ENCODE measurements around the gene HM13. TPM values are rescaled to one million over a fixed set of nuclear protein-coding genes. Genes with fewer than 3 reads are reported as not detected.
"Not testable (repeated sequence)": the region's sequence is repeated elsewhere in the genome, so short reads cannot be mapped to it uniquely, and the experiment has no call there.

The HM13 gene
- 283 and 338 TPM in 2 replicates for total RNA-seq (2014; rRNA removed; shearing (Covaris generic); ENCODE audit: low replicate concordance)

GRCh38 chr20:31514154-31515071, at the start of gene HM13:
Gene HM13, plus strand, starts transcription at chr20:31514442. Its CDS starts 110 bp downstream, at chr20:31514552.
- peak; percentile 94 for DNase-seq (ENCODE audit: low read depth)

GRCh38 chr20:31470946-31471345, 43.3 kb upstream of the HM13 start:
- DNase-seq (ENCODE audit: low read depth); in situ Hi-C loops (cut with HindIII; ENCODE audit: low pct_unique_long_range_greater_than_20kb, low sequenced_read_pairs): not testable (repeated sequence)

More at GRCh38 chr20:31514154-31515071, at the start of gene HM13:
- in situ Hi-C loops (cut with HindIII; ENCODE audit: low pct_unique_long_range_greater_than_20kb, low sequenced_read_pairs), result no loop called here

GRCh38 chr20:31472395-31473330, 41.6 kb upstream of the HM13 start:
- DNase-seq (ENCODE audit: low read depth), result no peak
- in situ Hi-C loops (cut with HindIII; ENCODE audit: low pct_unique_long_range_greater_than_20kb, low sequenced_read_pairs), result no loop called here

GRCh38 chr20:31473331-31474096, 40.7 kb upstream of the HM13 start:
- in situ Hi-C loops (cut with HindIII; ENCODE audit: low pct_unique_long_range_greater_than_20kb, low sequenced_read_pairs), result no loop called here
- no peak for DNase-seq (ENCODE audit: low read depth)

GRCh38 chr20:31474097-31474436, 40.2 kb upstream of the HM13 start:
- in situ Hi-C loops (cut with HindIII; ENCODE audit: low pct_unique_long_range_greater_than_20kb, low sequenced_read_pairs), result no loop called here
- DNase-seq (ENCODE audit: low read depth), result no peak

- in situ Hi-C loops (cut with HindIII; ENCODE audit: low pct_unique_long_range_greater_than_20kb, low sequenced_read_pairs), result no loop called here
Measured at GRCh38 chr20:31474758-31475427, 39.3 kb upstream of the HM13 start, which contains the start of the genes DEFB124 and REM1. Gene DEFB124, minus strand, starts transcription at chr20:31475127. Its CDS starts 2,114 bp downstream, at chr20:31473013. Gene REM1, plus strand, starts transcription at chr20:31475288. Its CDS starts 1,158 bp downstream, at chr20:31476446.

GRCh38 chr20:31475472-31476293, 38.6 kb upstream of the HM13 start:
- no peak for DNase-seq (ENCODE audit: low read depth)
- in situ Hi-C loops (cut with HindIII; ENCODE audit: low pct_unique_long_range_greater_than_20kb, low sequenced_read_pairs), result no loop called here

More at GRCh38 chr20:31474758-31475427, 39.3 kb upstream of the HM13 start, which contains the start of the genes DEFB124 and REM1:
- no peak for DNase-seq (ENCODE audit: low read depth)

GRCh38 chr20:31476294-31476585, 38.0 kb upstream of the HM13 start:
- in situ Hi-C loops (cut with HindIII; ENCODE audit: low pct_unique_long_range_greater_than_20kb, low sequenced_read_pairs), result no loop called here
- no peak for DNase-seq (ENCODE audit: low read depth)

GRCh38 chr20:31476643-31477215, 37.5 kb upstream of the HM13 start:
- in situ Hi-C loops (cut with HindIII; ENCODE audit: low pct_unique_long_range_greater_than_20kb, low sequenced_read_pairs), result no loop called here
- DNase-seq (ENCODE audit: low read depth), result no peak

- in situ Hi-C loops (cut with HindIII; ENCODE audit: low pct_unique_long_range_greater_than_20kb, low sequenced_read_pairs), result no loop called here
- DNase-seq (ENCODE audit: low read depth), result no peak
Measured at GRCh38 chr20:31484001-31484400, 30.2 kb upstream of the HM13 start.

- no peak for DNase-seq (ENCODE audit: low read depth)
- in situ Hi-C loops (cut with HindIII; ENCODE audit: low pct_unique_long_range_greater_than_20kb, low sequenced_read_pairs), result no loop called here
Measured at GRCh38 chr20:31485450-31486339, 28.5 kb upstream of the HM13 start.

GRCh38 chr20:31488115-31488514, 26.1 kb upstream of the HM13 start:
- in situ Hi-C loops (cut with HindIII; ENCODE audit: low pct_unique_long_range_greater_than_20kb, low sequenced_read_pairs), result no loop called here
- no peak for DNase-seq (ENCODE audit: low read depth)

GRCh38 chr20:31489152-31489551, 25.1 kb upstream of the HM13 start:
- in situ Hi-C loops (cut with HindIII; ENCODE audit: low pct_unique_long_range_greater_than_20kb, low sequenced_read_pairs), result no loop called here
- DNase-seq (ENCODE audit: low read depth), result no peak

GRCh38 chr20:31490752-31491151, 23.5 kb upstream of the HM13 start:
- in situ Hi-C loops (cut with HindIII; ENCODE audit: low pct_unique_long_range_greater_than_20kb, low sequenced_read_pairs), result no loop called here
- no peak for DNase-seq (ENCODE audit: low read depth)

GRCh38 chr20:31494131-31494530, 20.1 kb upstream of the HM13 start:
- no peak for DNase-seq (ENCODE audit: low read depth)
- in situ Hi-C loops (cut with HindIII; ENCODE audit: low pct_unique_long_range_greater_than_20kb, low sequenced_read_pairs), result no loop called here

Measured in Caki2 (cell line).